ENCODE data around the gene VWA2. TPM values are rescaled to one million over a fixed set of nuclear protein-coding genes. Genes with fewer than 3 reads are reported as not detected.

VWA2 gene
- total and polyA plus RNA-seq, 10 of the 15 experiments (the other 5 are each of a cell fraction or from before 2014, with no cell fraction given): 0.03 TPM; not detected in 9

DNA sequence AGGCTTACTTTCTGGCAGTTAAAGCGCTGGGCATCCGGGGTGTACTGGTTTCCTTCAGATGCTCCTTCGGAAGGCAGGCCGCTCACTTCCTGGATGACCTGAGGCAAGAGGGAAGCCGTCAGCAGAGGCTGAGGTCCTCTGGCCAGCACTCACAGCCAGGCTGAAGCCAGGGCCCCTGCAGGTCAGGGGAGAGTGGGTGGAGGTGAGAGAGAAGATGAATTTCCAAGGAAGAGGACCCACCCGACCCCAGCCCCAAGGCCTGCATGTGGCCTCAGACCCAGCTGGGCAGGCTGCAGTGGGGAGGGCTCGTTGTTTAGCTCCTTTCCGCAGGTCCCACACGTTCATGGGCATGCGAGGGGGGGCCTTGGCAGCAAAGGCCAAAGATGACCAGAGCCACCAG lies 71.3 kb downstream of the VWA2 start:
- Histone ChIP-seq H3K36me3 (ENCODE audit: control insufficient read depth in 2 of 2, insufficient read depth in 2 of 2, low read length in 1 of 2) (no peaks in the 10 kb centered on the region), H3K4me1 (ENCODE audit: control insufficient read depth, insufficient read depth, low read length) (no peaks in the 10 kb centered on the region), H3K9me3 (replicated peaks; ENCODE audit: control insufficient read depth, insufficient read depth, low read length) (no peaks in the 10 kb centered on the region), H3K79me2 (ENCODE audit: control insufficient read depth, insufficient read depth, low read length) (no peaks in the 10 kb centered on the region), H3K9ac (ENCODE audit: control insufficient read depth, insufficient read depth, low read length) (no peak overlapping the region), H2AFZ (ENCODE audit: control insufficient read depth, low read depth, low read length) (no peak overlapping the region), H3K4me3 (no peak overlapping the region), H3K27me3 (replicated peaks in 1 of 2; ENCODE audit: control insufficient read depth in 2 of 2, insufficient read depth in 2 of 2, low read length in 1 of 2) (no peaks in the 10 kb centered on the region; a peak in 1 of 4 replicates), H3K27ac (ENCODE audit: control insufficient read depth, insufficient read depth) (no peak overlapping the region), H4K20me1 (ENCODE audit: control insufficient read depth, insufficient read depth) (no peaks in the 10 kb centered on the region), H3K4me2 (ENCODE audit: control insufficient read depth, insufficient read depth) (no peak overlapping the region)
- DNase-seq (ENCODE audit: low read depth, low spot score) (no peak), ATAC-seq (no peak), FAIRE-seq (no peak)
- in situ Hi-C loops (cut with MboI): loop anchor here (25.0 kb wide), 2 partner anchors 98 to 477 kb away; no protein-coding TSS in a partner anchor
- RAD21 ChIA-PET (ENCODE audit: unreplicated experiment): no interaction called here
- WGBS (ENCODE audit: insufficient coverage, insufficient replicate concordance, low lambda C conversion rate, missing lambda C conversion rate): 39% methylated on average over 10 of the region's 10 CpGs
- POLR2A ChIA-PET: no interaction called here
- SMC1A ChIA-PET (ENCODE audit: uncharacterized antibody, unreplicated experiment): no interaction called here
- intact Hi-C loops (cut with micrococcal nuclease; ENCODE audit: unreplicated experiment): no loop called here
- TF ChIP-seq, protein P1, sequence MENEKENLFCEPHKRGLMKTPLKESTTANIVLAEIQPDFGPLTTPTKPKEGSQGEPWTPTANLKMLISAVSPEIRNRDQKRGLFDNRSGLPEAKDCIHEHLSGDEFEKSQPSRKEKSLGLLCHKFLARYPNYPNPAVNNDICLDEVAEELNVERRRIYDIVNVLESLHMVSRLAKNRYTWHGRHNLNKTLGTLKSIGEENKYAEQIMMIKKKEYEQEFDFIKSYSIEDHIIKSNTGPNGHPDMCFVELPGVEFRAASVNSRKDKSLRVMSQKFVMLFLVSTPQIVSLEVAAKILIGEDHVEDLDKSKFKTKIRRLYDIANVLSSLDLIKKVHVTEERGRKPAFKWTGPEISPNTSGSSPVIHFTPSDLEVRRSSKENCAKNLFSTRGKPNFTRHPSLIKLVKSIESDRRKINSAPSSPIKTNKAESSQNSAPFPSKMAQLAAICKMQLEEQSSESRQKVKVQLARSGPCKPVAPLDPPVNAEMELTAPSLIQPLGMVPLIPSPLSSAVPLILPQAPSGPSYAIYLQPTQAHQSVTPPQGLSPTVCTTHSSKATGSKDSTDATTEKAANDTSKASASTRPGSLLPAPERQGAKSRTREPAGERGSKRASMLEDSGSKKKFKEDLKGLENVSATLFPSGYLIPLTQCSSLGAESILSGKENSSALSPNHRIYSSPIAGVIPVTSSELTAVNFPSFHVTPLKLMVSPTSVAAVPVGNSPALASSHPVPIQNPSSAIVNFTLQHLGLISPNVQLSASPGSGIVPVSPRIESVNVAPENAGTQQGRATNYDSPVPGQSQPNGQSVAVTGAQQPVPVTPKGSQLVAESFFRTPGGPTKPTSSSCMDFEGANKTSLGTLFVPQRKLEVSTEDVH (IDR thresholded peaks at IDR 0.05; ENCODE audit: low read depth, partially characterized antibody): no peak
- TF ChIP-seq SMC3 (IDR thresholded peaks at IDR 0.05; ENCODE audit: borderline replicate concordance, low read length): no peak
- no peak for TF ChIP-seq PML (IDR thresholded peaks at IDR 0.05; ENCODE audit: low read length)
- TF ChIP-seq, protein P2, sequence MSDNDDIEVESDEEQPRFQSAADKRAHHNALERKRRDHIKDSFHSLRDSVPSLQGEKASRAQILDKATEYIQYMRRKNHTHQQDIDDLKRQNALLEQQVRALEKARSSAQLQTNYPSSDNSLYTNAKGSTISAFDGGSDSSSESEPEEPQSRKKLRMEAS (IDR thresholded peaks at IDR 0.05; ENCODE audit: low read depth, low read length): no peak
- TF ChIP-seq BMI1 (IDR thresholded peaks at IDR 0.05; ENCODE audit: borderline replicate concordance): no peak
- TF ChIP-seq RAD21 (IDR thresholded peaks at IDR 0.05; ENCODE audit: insufficient read depth, low read depth, low read length): no peak
- TF ChIP-seq REST (IDR thresholded peaks at IDR 0.05; ENCODE audit: low read depth, low read length): no peak
- no peak for TF ChIP-seq SMAD1 (IDR thresholded peaks at IDR 0.05; ENCODE audit: low read depth, partially characterized antibody)
- TF ChIP-seq NFXL1 (IDR thresholded peaks at IDR 0.05; ENCODE audit: borderline replicate concordance): no peak
- no peak for TF ChIP-seq RFX5 (IDR thresholded peaks at IDR 0.05; ENCODE audit: low read depth, low read length)
- TF ChIP-seq IKZF2 (IDR thresholded peaks at IDR 0.05): no peak
- TF ChIP-seq, protein P3, sequence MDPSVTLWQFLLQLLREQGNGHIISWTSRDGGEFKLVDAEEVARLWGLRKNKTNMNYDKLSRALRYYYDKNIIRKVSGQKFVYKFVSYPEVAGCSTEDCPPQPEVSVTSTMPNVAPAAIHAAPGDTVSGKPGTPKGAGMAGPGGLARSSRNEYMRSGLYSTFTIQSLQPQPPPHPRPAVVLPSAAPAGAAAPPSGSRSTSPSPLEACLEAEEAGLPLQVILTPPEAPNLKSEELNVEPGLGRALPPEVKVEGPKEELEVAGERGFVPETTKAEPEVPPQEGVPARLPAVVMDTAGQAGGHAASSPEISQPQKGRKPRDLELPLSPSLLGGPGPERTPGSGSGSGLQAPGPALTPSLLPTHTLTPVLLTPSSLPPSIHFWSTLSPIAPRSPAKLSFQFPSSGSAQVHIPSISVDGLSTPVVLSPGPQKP (IDR thresholded peaks at IDR 0.05; ENCODE audit: low read depth, low read length): no peak
- TF ChIP-seq ZNF274 (IDR thresholded peaks at IDR 0.05; ENCODE audit: insufficient read depth, insufficient read length): no peak
- no peak for TF ChIP-seq SIN3A (IDR thresholded peaks at IDR 0.05; ENCODE audit: low read depth, low read length)
- no peak for TF ChIP-seq ZZZ3 (IDR thresholded peaks at IDR 0.05; ENCODE audit: control insufficient read depth, insufficient read length, low read depth)
- CTCF ChIA-PET: interaction anchor here (2.3 kb wide), 1 partner anchor 148 kb away, joined by 9 read pairs; no protein-coding TSS in a partner anchor
- BruUV-seq (replicated peaks): no TSS peak
